BLaER1 treated with 17β-estradiol and CSF1 and Interleukin-3, amounts not matched to agents 10 nM and 100 nM (cell line): Measurements from ENCODE around the gene ALKBH3.

Experiments used
- H3K27ac ChIP-seq, 11 experiments: shearing (Covaris generic); formaldehyde crosslinking; 2 replicates each; pipeline ENCODE4 v1.8.1; 2022
- H3K27me3 ChIP-seq, 11 experiments: shearing (Covaris generic); formaldehyde crosslinking; 2 replicates each; pipeline ENCODE4 v1.8.1; 2022
- H3K36me3 ChIP-seq, 11 experiments: shearing (Covaris generic); formaldehyde crosslinking; 2 replicates each; pipeline ENCODE4 v1.8.1; 2022
- H3K4me1 ChIP-seq, 10 experiments: shearing (Covaris generic); formaldehyde crosslinking; 2 replicates each; pipeline ENCODE4 v1.8.1; 2022
- H3K4me2 ChIP-seq, 11 experiments: shearing (Covaris generic); formaldehyde crosslinking; 2 replicates each; pipeline ENCODE4 v1.8.1; 2022
- H3K4me3 ChIP-seq, 10 experiments: shearing (Covaris generic); formaldehyde crosslinking; 2 replicates each; pipeline ENCODE4 v1.8.1; 2022
- H3K9ac ChIP-seq, 11 experiments: shearing (Covaris generic); formaldehyde crosslinking; 2 replicates each; pipeline ENCODE4 v1.8.1; 2022
- H3K9me3 ChIP-seq, 11 experiments: shearing (Covaris generic); formaldehyde crosslinking; replicated peaks in 1 of 11; 2 replicates each; pipeline ENCODE4 v1.8.1; 2022
- H4K20me1 ChIP-seq, 11 experiments: shearing (Covaris generic); formaldehyde crosslinking; 2 replicates each; pipeline ENCODE4 v1.8.1; 2022
- Cebpa-rat ChIP-seq, 11 experiments: shearing (Covaris generic); IDR thresholded peaks; 2 replicates each; pipeline ENCODE4 v1.8.1; 2022

Gene ALKBH3

DNA sequence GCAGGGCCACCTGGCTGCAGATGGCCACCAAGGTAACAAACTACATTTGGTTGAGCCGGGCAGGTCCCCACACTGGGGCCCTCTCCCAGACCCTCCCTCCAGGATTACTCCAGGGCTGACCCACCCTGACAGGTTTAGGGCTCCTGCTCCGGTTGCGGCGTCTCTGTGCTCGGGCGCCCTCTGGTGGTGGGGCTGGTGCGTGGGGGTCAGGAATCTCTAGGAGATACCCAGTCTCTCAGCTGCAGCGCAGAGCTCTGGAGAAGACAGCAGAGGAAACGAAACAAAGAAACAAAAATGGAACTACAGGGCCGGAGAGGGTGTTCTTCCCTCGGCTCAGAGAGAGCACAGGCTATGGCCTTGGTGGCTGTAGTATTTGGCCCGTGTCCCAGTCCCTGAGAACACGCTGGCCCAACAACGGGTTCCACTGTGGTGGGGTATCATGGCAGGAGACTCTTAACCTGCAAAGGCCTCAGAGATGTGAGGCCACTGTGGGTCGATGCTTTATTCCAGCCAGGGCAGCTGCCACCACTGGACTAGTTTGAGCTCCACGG lies 64.2 kb downstream of the ALKBH3 start:
- Histone ChIP-seq H3K9ac (peak overlapping the region in 6 of 11 experiments; percentile 3 to 84 (median 33); a peak in 4 of 22 replicates), H3K27me3 (peaks cover 32 to 40% (median 35%) of the 10 kb centered on the region in 11 experiments), H4K20me1 (peaks cover 0 to 27% (median 18%) of the 10 kb centered on the region in 11 experiments; a peak in 19 of 22 replicates), H3K36me3 (no peaks in the 10 kb centered on the region), H3K27ac (peak overlapping the region in 2 of 11 experiments; percentile 6 to 21; a peak in 1 of 22 replicates), H3K9me3 (no peaks in the 10 kb centered on the region), H3K4me3 (peak overlapping the region; percentile 58 to 84 (median 72); a peak in 18 of 20 replicates), H3K4me1 (peaks cover 22 to 41% (median 35%) of the 10 kb centered on the region in 10 experiments), H3K4me2 (peak overlapping the region; percentile 91 to 100 (median 99))
- no peak for TF ChIP-seq Cebpa-rat (IDR thresholded peaks at IDR 0.05)

DNA sequence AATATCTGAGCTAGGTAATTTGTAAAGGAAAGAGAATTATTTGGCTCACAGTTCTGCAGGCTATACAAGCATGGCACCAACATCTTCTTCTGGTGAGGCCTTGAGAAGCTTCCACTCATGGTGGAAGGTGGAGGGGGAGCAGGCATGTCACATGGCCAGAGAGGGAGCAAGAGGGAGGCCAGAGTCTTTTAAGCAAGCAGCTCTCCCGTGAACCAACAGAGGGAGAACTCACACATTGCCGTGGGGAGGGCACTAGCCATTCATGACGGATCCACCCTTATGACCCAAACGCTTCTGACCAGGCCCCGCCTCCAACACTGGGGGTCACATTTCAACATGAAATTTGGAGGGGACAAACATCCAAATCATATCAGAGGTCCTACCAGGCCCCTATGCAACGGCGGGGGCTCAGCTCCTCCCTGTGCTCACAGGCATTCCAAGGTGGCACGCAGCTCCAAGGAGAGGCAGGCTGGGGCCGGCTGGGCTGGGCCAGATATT lies 66.4 kb downstream of the ALKBH3 start:
- H3K4me2 ChIP-seq: no peak overlapping the region
- no peaks in the 10 kb centered on the region for H3K9me3 ChIP-seq
- H4K20me1 ChIP-seq: peaks cover 0 to 27% (median 18%) of the 10 kb centered on the region in 11 experiments; a peak in 19 of 22 replicates
- H3K4me1 ChIP-seq: peaks cover 17 to 30% (median 24%) of the 10 kb centered on the region in 10 experiments
- peaks cover 24 to 38% (median 34%) of the 10 kb centered on the region in 11 experiments for H3K27me3 ChIP-seq
- no peak for TF ChIP-seq Cebpa-rat (IDR thresholded peaks at IDR 0.05)
- no peak overlapping the region for H3K9ac ChIP-seq
- no peak overlapping the region for H3K4me3 ChIP-seq
- no peak overlapping the region for H3K27ac ChIP-seq
- H3K36me3 ChIP-seq: no peaks in the 10 kb centered on the region

DNA sequence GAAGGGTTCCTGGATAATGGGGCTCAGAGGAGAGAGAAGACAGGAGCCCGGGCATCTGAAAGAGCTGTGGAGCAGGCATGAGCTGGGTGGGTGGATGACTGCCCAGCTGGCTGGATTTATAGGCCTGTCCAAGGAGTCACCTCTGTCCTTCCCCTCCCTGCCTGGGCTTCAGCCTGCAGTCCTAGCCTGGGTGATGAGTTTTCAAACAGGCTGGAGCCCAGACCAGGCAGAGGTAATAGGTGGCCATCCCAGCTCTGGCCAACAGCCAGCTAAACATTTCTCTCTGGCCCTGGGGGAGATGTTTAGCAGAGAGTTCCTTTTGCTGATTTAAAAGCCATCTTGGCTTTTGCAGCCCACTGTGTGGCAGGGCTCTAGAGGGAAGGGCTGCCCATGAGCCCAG lies 67.2 kb downstream of the ALKBH3 start:
- Histone ChIP-seq H3K9ac (no peak overlapping the region), H3K36me3 (no peaks in the 10 kb centered on the region), H3K9me3 (no peaks in the 10 kb centered on the region), H3K4me1 (peaks cover 17 to 30% (median 24%) of the 10 kb centered on the region in 10 experiments), H4K20me1 (peaks cover 0 to 26% (median 18%) of the 10 kb centered on the region in 11 experiments; a peak in 19 of 22 replicates), H3K27me3 (peaks cover 20 to 33% (median 31%) of the 10 kb centered on the region in 11 experiments), H3K4me3 (no peak overlapping the region), H3K4me2 (no peak overlapping the region), H3K27ac (no peak overlapping the region)
- TF ChIP-seq Cebpa-rat (IDR thresholded peaks at IDR 0.05): no peak

DNA sequence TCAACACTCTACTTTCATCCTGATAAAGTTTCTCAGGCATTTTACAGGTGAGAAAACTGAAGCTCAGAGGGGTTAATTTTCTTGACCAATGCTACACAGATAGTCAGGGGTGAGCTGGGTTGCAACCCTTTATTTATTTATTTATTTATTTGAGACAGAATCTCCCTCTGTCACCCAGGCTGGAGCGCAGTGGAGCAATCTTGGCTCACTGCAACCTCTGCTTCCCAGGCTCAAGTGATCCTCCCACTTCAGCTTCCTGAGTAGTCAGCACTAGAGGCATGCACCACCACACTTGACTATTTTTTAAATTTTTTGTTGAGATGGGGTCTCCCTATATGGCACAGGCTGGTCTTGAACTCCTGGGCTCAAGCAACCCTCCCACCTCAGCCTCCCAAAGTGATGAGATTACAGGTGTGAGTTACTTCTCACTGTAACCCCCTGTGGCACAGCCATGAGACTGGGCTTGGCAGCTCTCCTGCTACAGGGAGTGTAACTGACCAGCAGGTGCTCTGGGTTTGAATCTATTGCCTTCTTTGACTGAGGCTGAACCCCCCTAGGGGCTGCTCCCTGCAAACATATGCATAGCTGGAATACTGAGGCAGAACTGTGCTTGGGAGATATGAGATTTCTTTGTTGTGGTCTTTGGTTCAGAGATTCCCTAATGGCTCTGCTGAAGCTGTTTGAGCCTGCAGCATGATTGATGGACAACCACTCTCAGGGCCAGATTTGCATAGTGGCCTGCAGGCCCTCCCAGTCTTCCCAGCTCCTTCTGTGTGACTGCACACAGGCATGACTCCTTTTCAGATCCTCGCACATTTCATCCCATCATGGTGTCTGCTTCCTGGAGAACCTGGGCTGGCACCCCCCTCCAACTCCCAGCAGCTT lies 68.0 kb downstream of the ALKBH3 start:
- H3K4me1 ChIP-seq: peaks cover 16 to 23% (median 20%) of the 10 kb centered on the region in 10 experiments
- TF ChIP-seq Cebpa-rat (IDR thresholded peaks at IDR 0.05): no peak
- no peak overlapping the region for H3K27ac ChIP-seq

DNA sequence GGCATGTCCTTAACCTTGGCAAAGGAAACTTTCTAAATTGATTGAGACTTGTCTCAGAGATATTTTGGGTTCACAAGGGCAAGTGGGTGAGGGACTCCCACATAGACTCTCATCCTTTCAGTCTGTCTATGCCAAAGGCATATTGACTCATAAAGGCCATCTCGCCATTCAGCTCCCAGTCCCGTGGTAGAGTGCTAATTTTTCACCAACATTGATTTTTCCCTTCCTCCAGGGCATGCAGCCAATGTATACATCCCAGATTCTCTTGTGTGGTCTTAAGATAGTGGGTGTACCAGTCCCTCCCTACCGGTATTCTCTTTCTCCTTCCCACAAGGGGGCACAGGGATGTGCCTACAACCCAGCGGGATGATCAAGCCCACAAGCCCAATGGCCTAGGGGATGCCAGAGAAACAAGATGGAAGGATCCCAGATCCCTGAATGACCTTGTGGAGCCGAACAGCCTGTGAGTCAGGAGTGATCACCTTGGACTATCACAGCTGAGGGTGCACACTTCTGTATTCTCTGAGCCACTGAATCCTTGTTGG lies 69.8 kb downstream of the ALKBH3 start:
- no peak overlapping the region for H3K9ac ChIP-seq
- H3K36me3 ChIP-seq: no peaks in the 10 kb centered on the region
- H3K27me3 ChIP-seq: peaks cover 0 to 7% (median 6%) of the 10 kb centered on the region in 11 experiments; a peak in 16 of 22 replicates
- H3K4me3 ChIP-seq: no peak overlapping the region
- H4K20me1 ChIP-seq: peaks cover 0 to under 1% (median 0%) of the 10 kb centered on the region in 11 experiments; a peak in 1 of 22 replicates
- no peak overlapping the region for H3K4me2 ChIP-seq
- H3K27ac ChIP-seq: no peak overlapping the region
- no peaks in the 10 kb centered on the region for H3K9me3 ChIP-seq
- H3K4me1 ChIP-seq: peaks cover under 1 to 5% (median 3%) of the 10 kb centered on the region in 10 experiments; a peak in 19 of 20 replicates
- no peak for TF ChIP-seq Cebpa-rat (IDR thresholded peaks at IDR 0.05)

More for the DNA sequence above, 68.0 kb downstream of the ALKBH3 start:
- peaks cover 12 to 25% (median 24%) of the 10 kb centered on the region in 11 experiments for H3K27me3 ChIP-seq
- H4K20me1 ChIP-seq: peaks cover 0 to 19% (median 12%) of the 10 kb centered on the region in 11 experiments; a peak in 19 of 22 replicates
- H3K4me3 ChIP-seq: no peak overlapping the region
- H3K9ac ChIP-seq: no peak overlapping the region
- H3K36me3 ChIP-seq: no peaks in the 10 kb centered on the region
- H3K4me2 ChIP-seq: no peak overlapping the region
- no peaks in the 10 kb centered on the region for H3K9me3 ChIP-seq

DNA sequence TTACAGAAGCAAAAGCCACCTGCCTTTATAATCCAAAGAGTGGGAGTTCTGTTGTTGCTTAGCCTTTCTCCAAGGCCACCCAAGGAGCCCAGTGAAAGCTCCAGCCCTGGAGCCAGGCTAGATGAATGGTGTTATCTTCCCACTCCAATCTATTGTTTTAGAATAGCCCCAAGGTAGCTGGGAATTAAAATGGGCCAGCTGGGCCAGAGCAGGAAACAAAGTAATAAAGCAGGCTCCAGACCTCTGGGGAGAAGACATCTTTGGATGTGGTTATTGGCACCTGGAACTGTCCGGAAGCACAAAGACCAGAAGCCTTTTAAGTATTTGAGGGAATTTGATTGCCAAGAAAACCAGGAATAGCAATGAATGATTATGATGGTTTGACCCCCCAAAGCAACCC lies 70.6 kb downstream of the ALKBH3 start:
- Histone ChIP-seq H3K4me1 (no peaks in the 10 kb centered on the region), H3K4me2 (no peak overlapping the region), H3K9ac (no peak overlapping the region), H3K27me3 (no peaks in the 10 kb centered on the region; a peak in 2 of 22 replicates), H4K20me1 (no peaks in the 10 kb centered on the region), H3K36me3 (no peaks in the 10 kb centered on the region), H3K9me3 (no peaks in the 10 kb centered on the region), H3K27ac (no peak overlapping the region), H3K4me3 (no peak overlapping the region)
- TF ChIP-seq Cebpa-rat (IDR thresholded peaks at IDR 0.05): no peak

DNA sequence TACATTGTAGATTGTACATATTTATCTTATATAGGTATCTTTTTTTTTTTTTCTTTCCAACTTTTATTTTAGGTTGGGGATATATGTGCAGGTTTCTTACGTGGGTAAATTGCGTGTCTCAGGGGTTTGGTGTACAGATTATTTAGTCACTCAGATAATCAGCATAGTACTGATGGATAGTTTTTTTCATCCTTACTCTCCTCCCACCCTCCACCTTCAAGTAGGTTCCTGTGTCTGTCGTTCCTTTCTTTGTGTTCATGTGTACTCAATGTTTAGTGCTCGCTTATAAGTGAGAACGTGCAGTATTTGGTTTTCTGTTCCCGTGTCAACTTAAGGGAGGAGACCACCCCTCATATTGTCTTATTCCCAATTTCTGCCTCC lies 71.4 kb downstream of the ALKBH3 start:
- H3K27ac ChIP-seq: no peak overlapping the region
- no peaks in the 10 kb centered on the region for H4K20me1 ChIP-seq
- TF ChIP-seq Cebpa-rat (IDR thresholded peaks at IDR 0.05): no peak

DNA sequence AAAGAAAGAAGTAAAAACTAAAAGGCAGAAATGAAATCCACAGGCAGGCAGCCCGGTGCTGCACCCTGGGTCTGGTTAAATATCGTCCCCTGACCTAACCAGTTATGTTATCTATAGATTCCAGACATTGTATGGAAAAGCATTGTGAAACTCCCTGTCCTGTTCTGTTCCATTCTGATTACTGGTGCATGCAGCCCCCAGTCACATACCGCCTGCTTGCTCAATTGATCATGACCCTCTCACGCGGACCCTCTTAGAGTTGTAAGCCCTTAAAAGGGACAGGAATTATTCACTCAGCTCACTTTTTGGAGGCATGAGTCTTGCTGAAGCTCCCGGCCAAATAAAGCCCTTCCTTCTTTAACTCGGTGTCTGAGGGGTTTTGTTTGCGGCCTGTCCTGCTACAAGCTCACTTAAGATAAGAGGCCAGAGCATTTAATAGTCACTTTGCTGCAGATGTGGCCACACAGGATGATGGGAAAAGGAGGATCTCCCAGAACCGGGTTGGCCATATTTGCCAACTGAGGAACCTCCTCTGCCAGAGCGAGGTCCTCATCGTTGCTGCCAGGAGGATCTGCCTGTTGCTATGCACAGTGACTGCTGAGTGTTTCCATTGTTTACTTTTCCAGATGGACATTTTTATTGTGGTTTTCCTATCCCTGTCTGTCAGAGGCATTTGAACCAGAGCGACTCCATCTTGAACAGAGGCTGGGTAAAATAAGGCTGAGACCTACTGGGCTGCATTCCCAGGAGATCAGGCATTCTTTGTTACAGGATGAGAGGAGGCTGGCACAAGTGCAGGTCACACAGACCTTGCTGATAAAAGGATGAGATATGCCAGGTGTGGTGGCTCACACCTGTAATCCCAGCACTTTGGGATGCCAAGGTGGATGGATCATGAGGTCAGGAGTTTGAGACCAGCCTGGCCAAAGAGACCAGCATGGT lies 72.0 kb downstream of the ALKBH3 start:
- Histone ChIP-seq H4K20me1 (no peaks in the 10 kb centered on the region), H3K27me3 (no peaks in the 10 kb centered on the region; a peak in 1 of 22 replicates)
- TF ChIP-seq Cebpa-rat (IDR thresholded peaks at IDR 0.05): no peak

More for the DNA sequence above, 71.4 kb downstream of the ALKBH3 start:
- Histone ChIP-seq H3K27me3 (no peaks in the 10 kb centered on the region; a peak in 2 of 22 replicates), H3K4me2 (no peak overlapping the region), H3K36me3 (no peaks in the 10 kb centered on the region), H3K4me3 (no peak overlapping the region), H3K9me3 (no peaks in the 10 kb centered on the region), H3K4me1 (no peaks in the 10 kb centered on the region), H3K9ac (no peak overlapping the region)

More for the DNA sequence above, 72.0 kb downstream of the ALKBH3 start:
- Histone ChIP-seq H3K27ac (no peak overlapping the region), H3K9ac (no peak overlapping the region), H3K4me1 (no peaks in the 10 kb centered on the region), H3K4me3 (no peak overlapping the region), H3K36me3 (no peaks in the 10 kb centered on the region), H3K9me3 (no peaks in the 10 kb centered on the region), H3K4me2 (no peak overlapping the region)
